OCI-LY7 (cell line): ENCODE data around the gene TBC1D8. TPM values are rescaled to one million over a fixed set of nuclear protein-coding genes. Genes with fewer than 3 reads are reported as not detected.

ENCODE experiments used
- BruUV-seq: library from RNA; stranded (reverse); fragments of 400-500 nt; replicated peaks from 2 replicates; lab custom pipeline; 2021; lab: Mats Ljungman, UMichigan
- CTCF ChIA-PET: fragments of 300-600 bp; sonication (Branson Sonifier 250); formaldehyde crosslinking; loops from one replicate; lab custom pipeline; 2022; ENCODE audit warnings: antibody characterized with exemption; ENCODE audit not compliant: unreplicated experiment; lab: Charles Lee
- POLR2A ChIA-PET: fragments of 300-600 bp; sonication (Branson Sonifier 250); formaldehyde crosslinking; loops from one replicate; lab custom pipeline; 2022; ENCODE audit warnings: antibody characterized with exemption; lab: Charles Lee
- DNase-seq: peaks from one replicate; pipeline ENCODE4 v3.0.0-alpha.2; 2015; ENCODE audit warnings: low spot score
- H2AFZ ChIP-seq: fragments of 200-600 bp; sonication (generic), shearing (Covaris generic); 2 replicates; pipeline ENCODE4 v1.6.1; 2014; ENCODE audit warnings: mild to moderate bottlenecking, antibody characterized with exemption, low read length, moderate library complexity
- H3K27ac ChIP-seq: fragments of 200-600 bp; sonication (generic); 2 replicates; pipeline ENCODE4 v1.5.1; 2014; ENCODE audit warnings: mixed run types, low read depth, mild to moderate bottlenecking, moderate library complexity, low read length, inconsistent platforms; ENCODE audit not compliant: poor library complexity, severe bottlenecking
- H3K36me3 ChIP-seq: fragments of 200-600 bp; sonication (generic); 2 replicates; pipeline ENCODE4 v1.6.1; 2014; ENCODE audit warnings: mild to moderate bottlenecking, antibody characterized with exemption, low read length, moderate library complexity, mixed read lengths; ENCODE audit not compliant: insufficient read depth
- H3K4me1 ChIP-seq: fragments of 200-600 bp; sonication (generic); 2 replicates; pipeline ENCODE4 v1.5.1; 2014; ENCODE audit warnings: mild to moderate bottlenecking, low read length; ENCODE audit not compliant: insufficient read depth, poor library complexity, severe bottlenecking
- H3K4me2 ChIP-seq: fragments of 200-600 bp; sonication (generic); 2 replicates; pipeline ENCODE4 v1.6.1; 2014; ENCODE audit warnings: mild to moderate bottlenecking, low read length
- H3K4me3 ChIP-seq: fragments of 200-600 bp; sonication (generic); 2 replicates; pipeline ENCODE4 v1.5.1; 2014; ENCODE audit warnings: mild to moderate bottlenecking, low read depth, low read length; ENCODE audit not compliant: poor library complexity, severe bottlenecking
- H3K79me2 ChIP-seq: fragments of 200-600 bp; sonication (generic); 2 replicates; pipeline ENCODE4 v1.6.1; 2016; ENCODE audit warnings: low read depth, mild to moderate bottlenecking, low read length, moderate library complexity, mixed read lengths; ENCODE audit not compliant: insufficient read depth
- H3K9me2 ChIP-seq: fragments of 200-600 bp; sonication (generic); 2 replicates; pipeline ENCODE4 v1.6.1; 2016; ENCODE audit warnings: mild to moderate bottlenecking, low read length, mixed read lengths; ENCODE audit not compliant: insufficient read depth
- H3K9me3 ChIP-seq: fragments of 200-600 bp; sonication (generic); 2 replicates; pipeline ENCODE4 v1.6.1; 2014; ENCODE audit warnings: mild to moderate bottlenecking, mixed run types, low read length, mixed read lengths
- H4K20me1 ChIP-seq: fragments of 200-600 bp; sonication (generic); 2 replicates; pipeline ENCODE4 v1.6.1; 2014; ENCODE audit warnings: mild to moderate bottlenecking, antibody characterized with exemption, low read length, moderate library complexity, mixed read lengths; ENCODE audit not compliant: insufficient read depth
- CTCF ChIP-seq: fragments of 200-600 bp; sonication (generic); conservative IDR thresholded peaks from 2 replicates; pipeline ENCODE4 v1.5.1; 2014; ENCODE audit warnings: mild to moderate bottlenecking, antibody characterized with exemption, low read length, moderate library complexity, mixed read lengths
- EZH2phosphoT487 ChIP-seq: fragments of 200-600 bp; sonication (generic); IDR thresholded peaks from 2 replicates; pipeline ENCODE4 v1.6.1; 2018; ENCODE audit warnings: low read depth, borderline replicate concordance, mild to moderate bottlenecking, mixed run types, antibody characterized with exemption, low read length, moderate library complexity, mixed read lengths
- intact Hi-C: fragments of 100-400 bp; cut with micrococcal nuclease; formaldehyde crosslinking; loops from one replicate; pipeline ENCODE4 v1.10.0; 2022; ENCODE audit not compliant: unreplicated experiment
- total RNA-seq, 2 experiments: library from RNA; depleted of rRNA in 1 of 2; stranded (reverse); fragments of >200 nt in 1 of 2; shearing (Covaris generic) in 1 of 2; gene quantifications; 2 replicates each; pipeline ENCODE4 v1.2.3, GENCODE V29; 2014 to 2022

TBC1D8 gene
- total RNA-seq, 2 experiments from 2014 or later, result 0.22 to 0.49 TPM

- H4K20me1 ChIP-seq, result no peaks in the 10 kb centered on the region
- no peaks in the 10 kb centered on the region for H3K9me3 ChIP-seq
- H3K9me2 ChIP-seq, result no peaks in the 10 kb centered on the region
- no peaks in the 10 kb centered on the region for H3K36me3 ChIP-seq
- H3K4me1 ChIP-seq, result no peaks in the 10 kb centered on the region
- H3K4me2 ChIP-seq, result no peak overlapping the region
- no peak overlapping the region for H3K27ac ChIP-seq
- intact Hi-C loops, result no loop called here
- no peaks in the 10 kb centered on the region for H3K79me2 ChIP-seq
- no peak for TF ChIP-seq EZH2phosphoT487
- no peak for TF ChIP-seq CTCF
- no peak overlapping the region for H2AFZ ChIP-seq
- CTCF ChIA-PET, result interaction anchor here (0.6 kb wide), 1 partner anchor 436 kb away, joined by 5 read pairs; no protein-coding TSS in a partner anchor
- POLR2A ChIA-PET, result interaction anchor here (0.7 to 0.8 kb wide), 3 partner anchors 23 to 1190 kb away, joined by 3 to 4 read pairs (median 3); no protein-coding TSS in a partner anchor
- no TSS peak for BruUV-seq
- H3K4me3 ChIP-seq, result no peak overlapping the region
- DNase-seq, result no peak
Measured at GRCh38 chr2:101032084-101032776, 119.0 kb downstream of the TBC1D8 start.

GRCh38 chr2:101030866-101031554 is 120.2 kb downstream of the TBC1D8 start:
- CTCF ChIA-PET, result no interaction called here
- POLR2A ChIA-PET, result interaction anchor here (0.6 to 0.8 kb wide), 2 partner anchors 22 to 278 kb away, joined by 3 to 4 read pairs; no protein-coding TSS in a partner anchor
- no TSS peak for BruUV-seq

More at GRCh38 chr2:101030866-101031554, 120.2 kb downstream of the TBC1D8 start:
- H3K27ac ChIP-seq, result no peak overlapping the region
- no peak for DNase-seq
- H2AFZ ChIP-seq, result no peak overlapping the region
- no peak overlapping the region for H3K4me3 ChIP-seq
- H3K9me3 ChIP-seq, result no peaks in the 10 kb centered on the region
- no peaks in the 10 kb centered on the region for H3K4me1 ChIP-seq
- H4K20me1 ChIP-seq, result no peaks in the 10 kb centered on the region
- no peaks in the 10 kb centered on the region for H3K79me2 ChIP-seq
- H3K9me2 ChIP-seq, result no peaks in the 10 kb centered on the region
- no peak overlapping the region for H3K4me2 ChIP-seq
- no peak for TF ChIP-seq CTCF
- TF ChIP-seq EZH2phosphoT487, result no peak
- intact Hi-C loops, result no loop called here
- no peaks in the 10 kb centered on the region for H3K36me3 ChIP-seq
